ENCODE measurements around the gene PNPLA7. TPM values are rescaled to one million over a fixed set of nuclear protein-coding genes. Genes with fewer than 3 reads are reported as not detected.
"Not testable (repeated sequence)": the region's sequence is repeated elsewhere in the genome, so short reads cannot be mapped to it uniquely, and the experiment has no call there.

PNPLA7 gene
- total RNA-seq, 2 donors from 2014 or later = 3.2 to 4.6 TPM

DNA sequence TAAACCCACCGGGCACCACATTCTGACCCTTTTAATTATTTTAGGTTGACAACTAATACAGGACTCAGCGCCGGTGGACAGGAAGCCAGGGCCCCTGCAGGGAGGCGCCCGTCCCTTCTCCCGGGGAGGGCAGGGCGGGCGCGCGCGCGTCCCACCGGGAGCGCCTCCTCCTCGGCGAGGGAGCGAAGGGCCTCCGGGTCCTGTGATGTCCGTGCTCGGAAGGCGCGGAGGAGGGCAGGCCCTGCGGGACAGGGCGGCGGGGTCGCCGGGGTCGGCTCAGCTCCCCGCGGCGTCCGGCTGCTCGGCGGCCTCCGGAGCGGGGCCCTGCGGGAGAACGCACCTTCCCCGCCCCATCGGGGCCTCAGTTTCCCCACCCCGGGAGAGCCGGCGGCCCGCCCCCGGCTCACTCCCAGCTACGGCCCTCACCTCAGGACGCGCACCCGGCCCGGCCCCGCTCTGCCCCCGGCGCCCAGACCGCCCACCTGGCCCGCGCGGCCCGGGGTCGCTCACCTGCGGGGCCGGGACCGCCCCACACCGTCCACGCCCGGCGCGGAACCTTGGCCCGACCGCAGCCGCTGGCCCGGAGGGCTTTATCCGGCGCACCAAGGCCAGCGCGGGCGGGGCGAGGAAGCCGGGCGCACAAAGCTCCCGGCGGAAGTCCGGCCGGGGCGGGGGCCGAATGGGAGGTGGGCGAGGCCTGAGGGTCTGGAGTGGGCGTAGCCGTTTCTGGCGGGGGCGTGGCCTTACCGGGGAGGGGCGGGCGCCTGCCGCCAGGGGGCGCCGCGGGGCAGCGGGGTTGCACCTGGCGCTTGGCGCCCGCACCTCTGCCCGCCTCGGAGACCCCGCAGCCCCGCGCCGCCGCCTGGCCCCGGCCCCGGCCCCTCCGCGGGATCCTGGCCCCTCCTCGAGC is 127.3 kb downstream of the PNPLA7 start, which contains the start of the genes EXD3 and NOXA1:
Gene EXD3, minus strand, starts transcription at position 559 of the 910 bp plus-strand sequence. CDS start 27,805 bp downstream, outside the sequence.
Gene NOXA1, plus strand, starts transcription at position 790 of the 910 bp plus-strand sequence. CDS start 137 bp downstream, outside the sequence.
- DNase-seq (ENCODE audit: low spot score) = peak; percentile 98
- intact Hi-C loops (cut with DNase I) = loop anchor here in 1 of 2 donors (10.0 kb wide), 1 partner anchor 102 kb away; no protein-coding TSS in a partner anchor

DNA sequence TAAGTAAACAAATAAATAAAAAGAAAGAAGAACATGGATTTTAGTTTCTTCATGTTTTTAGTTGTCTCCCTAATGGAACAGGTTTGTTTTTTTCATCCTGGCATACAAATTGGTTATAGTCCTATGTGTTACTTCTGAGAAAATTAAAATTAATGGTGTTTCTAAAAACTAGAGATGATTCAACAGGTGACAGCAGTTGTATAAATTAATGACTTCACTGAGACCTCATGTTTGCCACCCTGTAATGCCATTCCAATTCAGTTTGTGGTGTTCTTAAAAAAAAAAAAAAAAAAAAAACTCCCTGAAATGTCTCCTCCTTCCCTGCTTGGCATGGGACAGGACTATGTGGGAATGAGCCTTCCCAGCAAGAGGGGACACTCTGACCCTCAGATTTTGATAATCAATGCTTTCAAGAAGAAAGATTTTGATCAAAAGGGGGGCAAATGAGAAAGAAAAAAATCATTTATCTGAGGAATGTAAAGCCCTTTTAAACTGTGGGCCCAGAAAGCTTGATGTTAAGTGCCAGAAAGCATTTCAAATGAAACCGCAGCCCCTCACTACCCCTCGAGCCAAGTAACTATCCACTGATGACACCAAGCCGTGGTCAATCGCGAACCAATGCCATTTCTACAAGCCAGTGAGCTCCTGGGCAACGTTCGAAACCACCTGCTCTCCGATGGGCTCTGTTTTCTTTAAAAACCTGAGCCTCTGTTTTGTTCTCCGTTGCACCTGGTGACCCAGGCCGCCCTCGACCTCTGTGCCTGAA is 128.2 kb downstream of the PNPLA7 start:
- no peak for DNase-seq (ENCODE audit: low spot score)
- intact Hi-C loops (cut with DNase I) = loop anchor here in 1 of 2 donors (10.0 kb wide), 1 partner anchor 103 kb away; no protein-coding TSS in a partner anchor

DNA sequence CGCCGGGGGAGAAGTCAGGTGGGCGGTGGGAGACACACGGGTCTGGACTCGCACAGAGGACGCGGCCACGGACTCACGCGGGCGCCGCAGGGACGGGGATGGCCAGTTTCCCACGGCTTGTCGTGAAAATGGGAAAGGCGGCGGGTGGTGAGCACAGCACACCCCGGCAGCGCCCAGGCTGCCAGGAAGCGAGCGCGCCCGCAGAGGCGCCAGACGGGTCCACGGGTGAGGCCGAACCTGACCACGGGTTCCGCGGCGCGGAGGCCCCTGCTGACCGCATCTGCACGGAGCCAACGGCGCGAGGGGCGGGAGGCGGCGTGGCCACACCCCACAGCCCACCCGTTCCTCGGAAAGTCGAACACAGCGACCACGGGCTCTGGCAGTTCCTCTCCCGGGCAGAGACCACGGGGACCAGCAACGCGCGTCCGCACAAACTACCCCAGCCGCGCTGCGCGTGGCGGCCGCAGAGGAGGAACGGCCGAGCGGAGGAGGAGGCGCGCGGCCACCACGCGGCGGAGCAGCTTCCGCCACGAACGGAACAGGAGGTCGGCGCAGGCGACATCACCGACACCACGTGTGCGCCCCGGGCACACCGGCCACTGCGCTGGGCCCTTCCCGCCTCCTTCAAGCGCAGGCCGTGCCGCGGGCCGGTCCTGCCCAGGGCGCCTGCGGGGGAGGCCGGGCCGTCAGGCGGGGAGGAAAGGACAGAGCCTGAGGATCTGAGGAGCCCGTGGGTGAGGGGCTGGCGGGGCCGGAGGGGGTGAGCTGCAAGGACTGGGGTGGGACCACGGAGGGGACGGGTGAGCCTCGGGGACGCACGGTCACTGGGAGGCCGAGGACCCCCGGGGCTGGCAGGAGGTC is 132.8 kb downstream of the PNPLA7 start:
- DNase-seq (ENCODE audit: low spot score) = peak; percentile 79
- intact Hi-C loops (cut with DNase I) = loop anchor here in 1 of 2 donors (10.0 kb wide), 1 partner anchor 963 kb away; no protein-coding TSS in a partner anchor

DNA sequence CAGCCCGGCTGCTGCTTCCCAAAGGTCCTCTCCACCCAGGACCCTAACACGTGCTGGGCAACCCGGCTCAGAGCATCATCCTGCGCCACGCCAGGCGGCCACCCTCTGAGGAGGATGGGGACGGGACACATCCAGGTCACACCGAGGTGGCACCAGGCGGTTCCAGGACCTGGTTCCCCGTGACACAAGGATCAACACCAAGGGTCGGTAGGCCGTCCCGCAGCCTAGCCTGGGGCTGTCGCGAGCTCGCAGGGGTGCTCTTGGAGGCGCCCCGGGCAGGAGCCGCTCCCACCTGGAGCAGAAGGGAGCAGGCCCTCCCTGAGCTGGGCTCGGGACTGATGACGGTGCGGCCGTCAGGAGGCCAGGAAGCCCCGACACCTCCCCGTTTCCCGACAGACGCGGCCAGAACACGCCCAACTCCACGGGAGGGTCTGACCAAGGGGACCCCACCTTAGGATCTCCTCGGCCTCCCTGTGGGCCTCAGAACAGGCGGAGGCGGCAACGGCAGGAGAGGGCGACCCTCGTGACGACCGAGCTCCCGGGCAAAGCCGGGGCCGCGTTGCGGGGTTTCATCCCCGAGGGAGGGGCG is 133.5 kb downstream of the PNPLA7 start:
- intact Hi-C loops (cut with DNase I) = loop anchor here in 1 of 2 donors (10.0 kb wide), 1 partner anchor 962 kb away; no protein-coding TSS in a partner anchor
- DNase-seq (ENCODE audit: low spot score) = no peak

DNA sequence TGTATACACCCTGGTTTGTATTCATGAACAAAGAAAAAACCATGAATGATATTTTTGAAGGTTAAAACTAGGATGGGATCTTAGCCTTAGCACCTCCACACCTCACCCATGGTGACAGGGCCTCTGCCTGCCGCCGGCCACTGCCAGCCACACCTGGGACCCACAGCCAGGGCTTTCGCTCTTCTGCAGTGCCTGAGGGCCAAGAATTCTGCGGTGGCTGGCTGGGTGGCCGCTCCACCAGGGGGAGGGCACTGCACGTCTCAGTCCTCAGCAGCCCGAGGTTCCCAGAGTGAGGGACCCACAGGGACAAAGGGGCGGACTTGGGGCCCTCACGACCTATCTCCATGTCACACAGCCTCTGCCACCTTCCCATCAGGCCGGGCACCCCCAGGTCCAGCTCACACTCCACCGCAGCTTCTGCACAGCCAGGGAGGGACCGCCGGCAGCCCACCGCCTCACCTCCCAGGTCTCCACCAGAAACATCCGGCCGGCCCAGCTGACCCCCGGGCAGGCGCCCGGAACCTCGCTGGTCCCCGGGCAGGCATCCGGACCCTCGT is 134.1 kb downstream of the PNPLA7 start:
- DNase-seq (ENCODE audit: low spot score) = peak; percentile 70
- intact Hi-C loops (cut with DNase I) = loop anchor here in 1 of 2 donors (10.0 kb wide), 1 partner anchor 961 kb away; no protein-coding TSS in a partner anchor

DNA sequence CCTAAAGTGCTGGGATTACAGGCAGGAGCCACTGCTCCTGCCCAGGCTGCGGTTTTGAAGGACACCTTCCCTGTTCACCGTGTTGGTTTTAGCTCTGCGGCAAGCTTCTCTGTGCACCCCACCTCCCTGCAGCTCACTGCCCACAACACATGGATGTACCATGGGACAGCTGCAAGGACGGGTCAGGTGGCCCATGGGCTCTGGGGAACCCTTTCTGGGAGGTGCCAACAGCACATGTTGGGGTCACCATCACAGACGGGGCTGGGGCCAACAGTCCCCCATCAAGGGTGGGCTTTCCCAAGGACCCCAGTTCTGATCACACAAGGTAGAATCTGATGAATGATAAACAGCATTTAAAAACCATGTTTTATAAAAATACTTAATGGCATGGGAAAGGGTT is 134.8 kb downstream of the PNPLA7 start:
- no peak for DNase-seq (ENCODE audit: low spot score)
- intact Hi-C loops (cut with DNase I) = loop anchor here in 1 of 2 donors (10.0 kb wide), 1 partner anchor 961 kb away; no protein-coding TSS in a partner anchor

DNA sequence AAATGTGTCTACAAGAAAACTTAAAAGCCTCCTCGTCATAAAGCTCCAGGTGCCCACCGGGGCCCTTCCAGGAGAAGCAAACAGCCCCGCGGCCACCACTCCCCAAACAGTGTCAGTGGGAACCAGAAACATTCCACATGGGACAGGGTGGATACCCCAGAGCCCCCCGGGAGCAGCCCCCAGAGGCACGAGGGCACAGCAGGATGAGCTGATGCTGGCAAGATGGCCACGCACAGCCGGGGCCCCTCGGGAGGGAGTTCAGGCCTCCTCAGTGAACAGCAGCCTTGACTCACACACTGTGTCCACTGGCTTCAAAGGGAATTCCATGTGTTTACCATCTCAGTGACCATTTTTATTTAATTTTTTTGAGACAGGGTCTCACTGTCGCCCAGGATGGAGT is 137.8 kb downstream of the PNPLA7 start:
- intact Hi-C loops (cut with DNase I) = loop anchor here in 1 of 2 donors (10.0 kb wide), 1 partner anchor 958 kb away; no protein-coding TSS in a partner anchor
- no peak for DNase-seq (ENCODE audit: low spot score)

DNA sequence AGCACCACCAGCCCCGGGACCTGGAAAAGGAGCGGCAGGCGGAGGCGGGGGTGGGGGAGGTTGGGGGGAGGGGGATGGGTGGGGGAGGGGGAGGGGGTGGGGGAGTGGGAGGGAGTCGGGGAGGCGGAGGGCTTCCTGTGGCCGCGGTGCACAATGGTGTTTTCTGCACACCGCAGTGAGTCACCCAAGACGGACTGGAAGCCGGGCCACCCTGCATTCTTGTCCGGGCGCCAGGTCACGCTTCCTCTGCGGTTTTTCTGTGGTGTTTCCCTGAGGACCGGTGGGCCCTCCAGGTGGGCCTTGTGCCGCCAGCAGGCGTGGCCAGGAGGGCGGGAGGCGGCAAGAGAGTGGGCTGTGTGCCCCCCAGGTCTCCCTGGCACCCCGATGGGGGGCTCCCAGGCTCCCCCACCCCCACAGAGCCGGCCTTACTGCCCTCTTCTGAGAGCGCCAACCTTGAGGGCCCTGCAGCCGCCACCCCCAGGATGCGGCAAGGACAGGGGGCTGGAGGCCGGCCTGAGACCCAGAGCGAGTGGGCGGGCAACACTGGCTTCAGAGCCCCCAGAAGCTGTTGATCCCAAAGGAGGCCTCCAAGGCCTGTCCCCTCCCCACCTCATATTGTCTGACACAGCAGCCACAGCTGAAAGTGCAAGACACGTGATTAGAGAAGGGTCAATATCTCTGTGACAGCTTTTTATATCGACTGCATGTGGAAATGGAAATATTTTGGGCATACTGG is 138.4 kb downstream of the PNPLA7 start:
- intact Hi-C loops (cut with DNase I) = loop anchor here in 1 of 2 donors (10.0 kb wide), 1 partner anchor 957 kb away; no protein-coding TSS in a partner anchor
- peak; percentile 91 for DNase-seq (ENCODE audit: low spot score)

DNA sequence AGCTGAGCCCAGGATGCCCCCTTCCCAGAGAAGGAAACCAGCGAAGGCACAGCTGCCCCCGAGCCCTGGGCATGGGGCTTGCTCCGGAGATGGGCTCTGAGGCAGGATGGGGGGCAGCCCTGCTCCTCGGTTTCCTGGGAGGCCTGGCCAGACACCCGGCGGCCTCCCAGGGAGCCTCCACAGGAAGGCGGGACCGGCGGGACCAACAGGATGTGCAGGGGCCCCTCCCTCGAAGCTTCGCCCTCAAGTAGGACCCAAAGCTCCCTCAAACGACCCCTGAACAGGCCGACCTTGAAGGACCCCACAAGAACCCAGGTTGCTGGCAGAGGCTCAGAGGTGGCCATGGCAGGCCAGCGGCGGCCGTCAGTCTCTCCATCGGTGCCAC is 138.9 kb downstream of the PNPLA7 start:
- intact Hi-C loops (cut with DNase I) = loop anchor here in 1 of 2 donors (10.0 kb wide), 1 partner anchor 956 kb away; no protein-coding TSS in a partner anchor
- no peak for DNase-seq (ENCODE audit: low spot score)

DNA sequence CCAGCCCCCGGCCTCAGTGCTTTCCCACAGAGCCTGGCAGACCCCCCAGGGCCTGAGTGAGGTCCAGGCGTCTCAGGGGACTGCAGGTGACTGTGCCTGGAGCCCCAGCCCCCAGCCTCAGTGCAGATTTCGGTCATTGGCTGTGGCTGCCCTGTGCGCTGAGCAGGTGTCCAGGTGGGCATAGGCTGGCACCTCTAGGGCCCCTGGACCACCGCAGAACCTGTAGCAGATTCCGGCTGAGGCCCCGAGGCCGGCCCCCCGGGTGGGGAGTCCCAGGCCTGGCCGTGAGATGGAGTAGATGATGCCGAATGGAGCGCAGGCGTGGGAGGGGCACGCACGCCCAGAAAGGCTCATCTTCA is 139.3 kb downstream of the PNPLA7 start:
- DNase-seq (ENCODE audit: low spot score) = no peak
- intact Hi-C loops (cut with DNase I) = loop anchor here in 1 of 2 donors (10.0 kb wide), 1 partner anchor 956 kb away; no protein-coding TSS in a partner anchor

DNA sequence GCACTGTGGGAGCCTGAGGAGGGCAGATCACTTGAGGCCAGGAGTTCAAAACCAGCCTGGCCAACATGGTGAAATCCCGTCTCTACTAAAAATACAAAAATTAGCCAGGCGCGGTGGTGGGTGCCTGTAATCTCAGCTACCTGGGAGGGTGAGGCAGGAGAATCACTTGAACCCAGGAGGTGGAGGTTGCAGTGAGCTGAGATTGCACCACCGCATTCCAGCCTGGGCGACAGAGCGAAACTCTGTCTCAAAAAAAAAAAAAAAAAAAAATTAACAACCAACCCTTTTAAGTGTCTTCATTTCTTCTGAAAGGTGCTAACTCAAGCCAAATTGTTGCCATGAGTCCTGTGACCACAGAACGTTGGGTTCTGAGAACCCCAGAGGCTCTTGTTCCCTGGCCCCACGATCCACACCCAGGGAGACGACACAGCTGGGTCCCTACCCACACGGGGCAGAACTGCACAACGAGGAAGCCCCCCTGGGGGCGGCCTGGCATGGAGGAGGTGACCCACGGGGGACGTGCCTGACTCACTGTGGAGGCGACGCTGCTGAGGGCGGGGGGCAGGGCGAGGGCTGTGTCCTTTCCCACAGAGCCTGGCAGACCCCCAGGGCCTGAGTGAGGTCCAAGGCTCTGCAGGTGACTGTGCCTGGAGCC is 139.8 kb downstream of the PNPLA7 start:
- intact Hi-C loops (cut with DNase I) = loop anchor here in 1 of 2 donors (10.0 kb wide), 1 partner anchor 956 kb away; no protein-coding TSS in a partner anchor
- not testable (repeated sequence) for DNase-seq (ENCODE audit: low spot score)

Small RNAs within 50 kb of the gene (microRNA-seq; reads per million reads assigned to microRNA genes)
- gene MIR7114 (ENCODE audit: borderline microRNAs expressed in 2 of 2) = 0.52 to 0.97 reads per million in 2 donors

Other genes with a start within 250 kb of the PNPLA7 start
- gene NRARP, start 248.1 kb downstream of the PNPLA7 start, total RNA-seq = 1 to 10 TPM; 5.6 to 9.0 TPM
- 10 to 100 TPM; 13.9 to 14.6 TPM for gene EXD3, start 127.2 kb downstream of the PNPLA7 start, total RNA-seq
- gene NOXA1, start 127.0 kb downstream of the PNPLA7 start, total RNA-seq = 1 to 10 TPM; 2.0 to 2.7 TPM
- gene ENTPD8, start 109.0 kb downstream of the PNPLA7 start, total RNA-seq = not detected
- gene NSMF, start 91.1 kb downstream of the PNPLA7 start, total RNA-seq = 10 to 100 TPM; 47.6 to 55.5 TPM
- 10 to 100 TPM; 24.4 to 27.3 TPM for gene MRPL41, start 1.5 kb upstream of the PNPLA7 start, total RNA-seq
- gene DPH7, start 28.5 kb upstream of the PNPLA7 start, total RNA-seq = 10 to 100 TPM; 15.9 to 17.7 TPM
- gene ZMYND19, start 40.1 kb upstream of the PNPLA7 start, total RNA-seq = 10 to 100 TPM in 1 of 2 donors, 1 to 10 TPM in 1; 9.1 to 11.0 TPM
- gene ARRDC1, start 55.3 kb upstream of the PNPLA7 start, total RNA-seq = 10 to 100 TPM; 14.9 to 18.0 TPM
- gene EHMT1, start 68.6 kb upstream of the PNPLA7 start, total RNA-seq = 10 to 100 TPM; 56.2 to 59.6 TPM